GM12891 (cell line): ENCODE data around the gene USP9X.

Experiments used
- PAX5 ChIP-seq: IDR thresholded peaks from 2 replicates; pipeline ENCODE4 v1.6.1; 2011; ENCODE audit warnings: low read length, moderate library complexity, mild to moderate bottlenecking; ENCODE audit not compliant: insufficient read depth, severe bottlenecking
- POLR2A ChIP-seq: IDR thresholded peaks from 2 replicates; pipeline ENCODE4 v1.6.1; 2011; ENCODE audit warnings: low read depth, low read length, control low read depth
- POLR2AphosphoS5 ChIP-seq: IDR thresholded peaks from 2 replicates; pipeline ENCODE4 v1.6.1; 2011; ENCODE audit warnings: low read depth, low read length, control low read depth
- TAF1 ChIP-seq: IDR thresholded peaks from 2 replicates; pipeline ENCODE4 v1.6.1; 2011; ENCODE audit warnings: low read depth, low read length, control low read depth

DNA sequence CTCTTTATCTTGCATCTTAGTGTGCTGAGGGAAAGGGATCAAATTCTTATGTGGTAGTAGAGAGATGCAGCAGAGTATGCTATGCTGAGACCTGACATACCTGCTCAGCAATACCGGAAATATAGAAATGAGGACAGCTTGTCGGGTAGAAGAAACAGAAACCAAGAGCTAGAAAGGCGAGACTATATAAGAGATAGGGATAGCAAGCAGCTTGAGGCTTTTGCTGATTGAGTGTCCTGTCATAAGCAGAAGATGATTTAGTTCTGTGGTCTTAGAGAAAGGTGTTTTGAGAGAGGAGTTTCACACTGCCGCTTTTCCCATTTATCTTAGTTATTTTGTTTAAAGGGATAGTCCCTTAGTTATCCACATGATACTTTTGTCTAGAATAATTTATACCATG is 31.7 kb downstream of the USP9X start:
- TF ChIP-seq POLR2AphosphoS5 (no peak), POLR2A (no peak), TAF1 (no peak), PAX5 (no peak)
